Activated naive CD4-positive, alpha-beta T cell treated with anti-CD3 and anti-CD28 coated beads for 36 hours (primary cell): ENCODE results near the gene MAP3K2. TPM values are rescaled to one million over a fixed set of nuclear protein-coding genes. Genes with fewer than 3 reads are reported as not detected.

Source experiments
- CTCF ChIA-PET: fragments of 350-600 bp; sonication (Branson Sonifier 250); formaldehyde crosslinking; loops from one replicate; lab custom pipeline; 2021; ENCODE audit warnings: antibody characterized with exemption; lab: Charles Lee
- DNase-seq: peaks from one replicate; pipeline ENCODE4 v3.0.0-alpha.2; 2020
- H3K27ac Mint-ChIP-seq: one replicate; pipeline ENCODE4 v1.8.0; 2021; ENCODE audit warnings: mild to moderate bottlenecking, mixed read lengths
- H3K27me3 Mint-ChIP-seq: one replicate; pipeline ENCODE4 v1.8.0; 2021; ENCODE audit warnings: low read depth, mixed read lengths
- H3K36me3 Mint-ChIP-seq: one replicate; pipeline ENCODE4 v1.8.0; 2021; ENCODE audit warnings: low read depth, mixed read lengths
- H3K4me1 Mint-ChIP-seq: one replicate; pipeline ENCODE4 v1.8.0; 2021; ENCODE audit warnings: low read depth, mixed read lengths
- H3K4me3 Mint-ChIP-seq: one replicate; pipeline ENCODE4 v1.8.0; 2021; ENCODE audit warnings: mild to moderate bottlenecking, moderate library complexity, mixed read lengths
- H3K9me3 Mint-ChIP-seq: one replicate; pipeline ENCODE4 v1.8.0; 2021; ENCODE audit warnings: mixed read lengths
- intact Hi-C: fragments of 100-400 bp; cut with micrococcal nuclease; formaldehyde crosslinking; loops from one replicate; pipeline ENCODE4 v1.15.1; 2023
- total RNA-seq, 2 experiments: library from RNA; stranded (reverse); gene quantifications; one replicate each; pipeline ENCODE4 v1.2.3, GENCODE V29; 2021

MAP3K2 gene
- total RNA-seq, 2 experiments from 2014 or later: 27.1 to 27.4 TPM

DNA sequence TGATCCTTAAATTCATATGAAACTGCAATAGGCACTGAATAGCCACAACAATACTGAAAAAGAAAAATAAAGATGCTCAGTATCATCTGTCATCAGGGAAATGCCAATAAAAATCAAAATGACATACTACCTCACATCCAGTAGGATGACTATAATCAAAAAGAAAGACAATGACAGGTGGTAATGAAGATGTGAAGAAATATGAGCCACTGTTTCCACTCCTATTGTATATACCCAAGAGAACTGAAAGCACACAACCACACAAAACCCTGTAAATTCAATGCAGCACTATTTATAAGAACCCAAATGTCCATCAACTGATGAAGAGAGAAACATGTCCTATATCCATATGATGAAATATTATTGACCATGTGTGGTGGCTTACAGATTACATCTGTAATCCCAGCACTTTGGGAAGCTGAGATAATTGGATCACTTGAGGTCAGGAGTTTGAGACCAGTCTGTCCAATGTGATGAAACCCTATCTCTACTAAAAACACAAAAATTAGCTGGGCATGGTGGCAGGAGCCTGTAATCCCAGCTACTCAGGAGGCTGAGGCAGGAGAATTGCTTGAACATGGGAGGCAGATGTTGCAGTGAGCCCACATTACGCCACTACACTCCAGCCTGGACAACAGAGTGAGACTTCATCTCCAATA lies 39.9 kb downstream of the MAP3K2 start:
- intact Hi-C loops: loop anchor here (1.0 kb wide), 1 partner anchor 40 kb away; no protein-coding TSS in a partner anchor
- Mint-ChIP-seq H3K27ac (no peak overlapping the region), H3K4me1 (peaks cover 55% of the 10 kb centered on the region), H3K27me3 (no peaks in the 10 kb centered on the region), H3K4me3 (no peak overlapping the region), H3K9me3 (no peaks in the 10 kb centered on the region), H3K36me3 (peaks cover 2% of the 10 kb centered on the region)
- DNase-seq: no peak
- CTCF ChIA-PET: interaction anchor here (0.6 to 0.9 kb wide), 2 partner anchors 30 to 777 kb away, joined by 3 read pairs; no protein-coding TSS in a partner anchor

DNA sequence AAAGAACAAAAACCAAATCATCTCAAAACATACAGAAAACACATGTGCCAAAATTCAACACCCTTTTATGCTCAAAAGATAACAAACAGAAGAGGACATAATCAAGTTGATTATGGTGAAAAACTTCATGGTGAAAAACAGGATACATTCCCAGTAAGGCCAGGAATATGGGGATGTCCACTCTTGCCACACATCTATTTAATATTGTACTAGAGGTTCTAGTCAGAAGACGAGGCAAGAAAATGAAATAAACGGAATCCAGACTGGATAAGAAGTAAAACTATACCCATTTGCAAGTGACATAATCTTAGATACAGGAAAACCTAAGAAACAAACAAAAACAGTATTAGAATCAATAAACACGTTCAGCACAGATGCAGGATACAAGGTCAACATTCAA lies 40.8 kb downstream of the MAP3K2 start:
- peaks cover 2% of the 10 kb centered on the region for H3K36me3 Mint-ChIP-seq
- no peak overlapping the region for H3K4me3 Mint-ChIP-seq
- H3K27me3 Mint-ChIP-seq: no peaks in the 10 kb centered on the region
- no peak for DNase-seq
- peaks cover 52% of the 10 kb centered on the region for H3K4me1 Mint-ChIP-seq
- H3K27ac Mint-ChIP-seq: no peak overlapping the region
- H3K9me3 Mint-ChIP-seq: no peaks in the 10 kb centered on the region
- CTCF ChIA-PET: no interaction called here
- intact Hi-C loops: loop anchor here (1.0 kb wide), 1 partner anchor 41 kb away; no protein-coding TSS in a partner anchor

DNA sequence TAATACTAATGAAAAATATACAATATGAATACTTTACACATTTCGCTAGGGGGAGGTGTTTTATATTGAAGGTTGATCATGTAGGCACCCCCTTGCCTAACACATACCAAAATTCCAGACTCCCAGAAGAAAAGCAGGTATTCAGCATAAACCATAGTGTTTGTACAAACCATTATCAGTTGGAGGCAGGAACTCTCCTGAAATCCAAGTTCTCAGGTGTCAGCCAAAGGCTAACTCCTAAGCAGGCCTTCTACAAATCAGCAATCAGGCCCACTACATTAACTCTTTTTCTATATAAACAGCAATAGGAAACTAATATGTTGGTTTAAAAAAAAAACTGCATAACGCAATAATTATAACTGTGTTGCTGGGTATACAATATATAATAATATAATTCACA lies 44.5 kb downstream of the MAP3K2 start:
- H3K4me1 Mint-ChIP-seq: peaks cover 30% of the 10 kb centered on the region
- intact Hi-C loops: no loop called here
- H3K27me3 Mint-ChIP-seq: no peaks in the 10 kb centered on the region
- H3K36me3 Mint-ChIP-seq: peaks cover 4% of the 10 kb centered on the region
- H3K4me3 Mint-ChIP-seq: no peak overlapping the region
- CTCF ChIA-PET: interaction anchor here (0.6 kb wide), 1 partner anchor 136 kb away, joined by 3 read pairs; no protein-coding TSS in a partner anchor
- DNase-seq: no peak
- no peak overlapping the region for H3K27ac Mint-ChIP-seq
- H3K9me3 Mint-ChIP-seq: no peaks in the 10 kb centered on the region

GRCh38 chr2:127342101-127342500 lies 45.7 kb downstream of the MAP3K2 start:
- CTCF ChIA-PET: no interaction called here
- H3K27ac Mint-ChIP-seq: no peak overlapping the region
- H3K4me3 Mint-ChIP-seq: no peak overlapping the region
- H3K9me3 Mint-ChIP-seq: no peaks in the 10 kb centered on the region
- peaks cover 21% of the 10 kb centered on the region for H3K4me1 Mint-ChIP-seq
- intact Hi-C loops: no loop called here
- DNase-seq: no peak
- H3K36me3 Mint-ChIP-seq: peaks cover 7% of the 10 kb centered on the region
- no peaks in the 10 kb centered on the region for H3K27me3 Mint-ChIP-seq

GRCh38 chr2:127332335-127332734 lies 55.4 kb downstream of the MAP3K2 start:
- CTCF ChIA-PET: no interaction called here
- peaks cover 2% of the 10 kb centered on the region for H3K36me3 Mint-ChIP-seq
- no peak overlapping the region for H3K27ac Mint-ChIP-seq

GRCh38 chr2:127330753-127331152 lies 57.0 kb downstream of the MAP3K2 start:
- DNase-seq: no peak
- H3K36me3 Mint-ChIP-seq: peaks cover 2% of the 10 kb centered on the region
- H3K4me1 Mint-ChIP-seq: no peaks in the 10 kb centered on the region
- H3K27ac Mint-ChIP-seq: no peak overlapping the region
- CTCF ChIA-PET: interaction anchor here (1.1 kb wide), 1 partner anchor 65 kb away, joined by 3 read pairs; no protein-coding TSS in a partner anchor
- intact Hi-C loops: no loop called here
- no peaks in the 10 kb centered on the region for H3K27me3 Mint-ChIP-seq
- no peaks in the 10 kb centered on the region for H3K9me3 Mint-ChIP-seq
- H3K4me3 Mint-ChIP-seq: no peak overlapping the region

More at GRCh38 chr2:127332335-127332734, 55.4 kb downstream of the MAP3K2 start:
- DNase-seq: no peak
- intact Hi-C loops: no loop called here
- Mint-ChIP-seq H3K4me1 (no peaks in the 10 kb centered on the region), H3K9me3 (no peaks in the 10 kb centered on the region), H3K4me3 (no peak overlapping the region), H3K27me3 (no peaks in the 10 kb centered on the region)

- Mint-ChIP-seq H3K27ac (no peak overlapping the region), H3K36me3 (peaks cover 18% of the 10 kb centered on the region), H3K4me1 (no peaks in the 10 kb centered on the region), H3K4me3 (no peak overlapping the region), H3K9me3 (no peaks in the 10 kb centered on the region), H3K27me3 (no peaks in the 10 kb centered on the region)
- intact Hi-C loops: loop anchor here (10.0 kb wide), 1 partner anchor 318 kb away; the partner anchor contains the start of gene GPR17
- no peak for DNase-seq
- CTCF ChIA-PET: interaction anchor here (0.6 to 1.0 kb wide), 2 partner anchors 89 to 152 kb away, joined by 3 to 4 read pairs; no protein-coding TSS in a partner anchor
Observed at GRCh38 chr2:127326289-127326945, 61.4 kb downstream of the MAP3K2 start.

GRCh38 chr2:127324635-127325034 lies 63.1 kb downstream of the MAP3K2 start:
- Mint-ChIP-seq H3K36me3 (peaks cover 34% of the 10 kb centered on the region), H3K4me1 (peaks cover 6% of the 10 kb centered on the region), H3K27ac (no peak overlapping the region), H3K9me3 (peaks cover 9% of the 10 kb centered on the region), H3K4me3 (no peak overlapping the region), H3K27me3 (no peaks in the 10 kb centered on the region)
- no peak for DNase-seq
- CTCF ChIA-PET: interaction anchor here (0.5 to 2.5 kb wide), 5 partner anchors 23 to 204 kb away, joined by 3 to 20 read pairs (median 4); no protein-coding TSS in a partner anchor
- intact Hi-C loops: loop anchor here (1.0 to 10.0 kb wide), 2 partner anchors 155 to 320 kb away; partner anchors contain the start of gene GPR17

DNA sequence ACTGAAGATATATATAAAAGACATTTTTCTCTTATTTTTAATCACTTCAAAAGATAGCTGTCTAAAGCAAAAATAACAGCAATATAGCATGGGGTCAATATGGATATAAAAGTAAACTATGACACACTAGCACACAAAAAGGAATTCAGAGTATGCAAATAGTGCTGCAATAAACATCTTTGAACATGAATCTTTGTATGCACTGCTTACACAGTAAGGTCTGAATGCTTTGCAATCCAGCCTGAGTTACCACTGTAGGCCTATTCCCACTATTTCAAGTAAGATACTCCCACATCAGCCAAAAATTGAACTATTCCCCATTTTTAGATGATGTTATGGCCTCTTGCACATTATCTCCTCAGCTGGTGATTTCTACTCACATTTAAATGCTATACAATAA lies 66.5 kb downstream of the MAP3K2 start:
- Mint-ChIP-seq H3K36me3 (peaks cover 47% of the 10 kb centered on the region), H3K4me1 (peaks cover 6% of the 10 kb centered on the region), H3K9me3 (peaks cover 9% of the 10 kb centered on the region), H3K27ac (no peak overlapping the region), H3K4me3 (no peak overlapping the region), H3K27me3 (no peaks in the 10 kb centered on the region)
- DNase-seq: no peak
- CTCF ChIA-PET: interaction anchor here (0.7 to 1.1 kb wide), 2 partner anchors 17 to 104 kb away, joined by 3 read pairs; no protein-coding TSS in a partner anchor
- intact Hi-C loops: loop anchor here (10.0 kb wide), 1 partner anchor 323 kb away; the partner anchor contains the start of gene GPR17

- intact Hi-C loops: loop anchor here (10.0 kb wide), 1 partner anchor 324 kb away; the partner anchor contains the start of gene GPR17
- Mint-ChIP-seq H3K4me3 (no peak overlapping the region), H3K9me3 (peaks cover 9% of the 10 kb centered on the region), H3K27ac (no peak overlapping the region), H3K27me3 (no peaks in the 10 kb centered on the region), H3K4me1 (peaks cover 6% of the 10 kb centered on the region), H3K36me3 (peaks cover 47% of the 10 kb centered on the region)
- DNase-seq: no peak
- CTCF ChIA-PET: interaction anchor here (0.7 to 1.1 kb wide), 2 partner anchors 18 to 104 kb away, joined by 3 read pairs; no protein-coding TSS in a partner anchor
Observed at GRCh38 chr2:127320586-127321275, 67.0 kb downstream of the MAP3K2 start.

DNA sequence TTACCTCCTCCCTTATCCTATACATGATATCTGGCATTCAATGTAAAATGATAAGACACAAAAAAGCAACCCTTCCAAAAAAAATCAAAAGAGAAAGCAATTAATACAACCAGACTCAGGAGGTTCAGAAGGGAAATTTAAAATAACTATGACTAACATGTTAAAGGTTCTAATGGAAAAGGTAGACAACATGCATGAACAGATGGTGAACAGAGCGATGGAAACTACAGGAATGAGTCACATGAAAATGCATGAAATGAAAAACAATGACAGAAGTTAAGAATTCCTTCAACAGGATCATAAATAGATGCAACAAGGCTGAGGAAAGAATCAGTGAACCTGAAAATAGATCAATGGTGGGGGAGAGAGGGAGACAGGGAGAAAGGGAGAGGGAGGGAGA lies 67.7 kb downstream of the MAP3K2 start:
- Mint-ChIP-seq H3K4me1 (peaks cover 6% of the 10 kb centered on the region), H3K9me3 (peaks cover 9% of the 10 kb centered on the region), H3K4me3 (no peak overlapping the region), H3K27me3 (no peaks in the 10 kb centered on the region), H3K27ac (peak overlapping the region; percentile 43), H3K36me3 (peaks cover 52% of the 10 kb centered on the region)
- DNase-seq: no peak
- CTCF ChIA-PET: interaction anchor here (0.7 to 1.1 kb wide), 2 partner anchors 50 to 105 kb away, joined by 3 to 4 read pairs; no protein-coding TSS in a partner anchor
- intact Hi-C loops: loop anchor here (10.0 kb wide), 1 partner anchor 325 kb away; the partner anchor contains the start of gene GPR17
